ENCODE results near the gene DES.

DES gene

GRCh38 chr2:219475697-219476651 lies 57.8 kb downstream of the DES start:
- H3K4me3 ChIP-seq (ENCODE audit: low read length) = no peak overlapping the region
- no peak overlapping the region for H3K9ac ChIP-seq (ENCODE audit: low read length)
- H3K4me1 ChIP-seq (ENCODE audit: control insufficient read depth, insufficient read depth, low read length) = no peaks in the 10 kb centered on the region
- H3K27me3 ChIP-seq (ENCODE audit: control insufficient read depth, insufficient read depth, low read length) = peaks cover 18% of the 10 kb centered on the region
- no peaks in the 10 kb centered on the region for H3K36me3 ChIP-seq (ENCODE audit: control insufficient read depth, insufficient read depth, low read length)
- no peaks in the 10 kb centered on the region for H3K9me3 ChIP-seq (ENCODE audit: control insufficient read depth, low read length)
